IMR-90 (cell line): Measurements from ENCODE around the gene OXNAD1.

Experiments used
- BHLHE40 ChIP-seq: fragments of 150-350 bp; IDR thresholded peaks from 2 replicates; pipeline ENCODE4 v1.6.1; 2016; ENCODE audit warnings: mild to moderate bottlenecking, low read depth, low read length
- CEBPB ChIP-seq: IDR thresholded peaks from 2 replicates; pipeline ENCODE4 v1.6.1; 2012; ENCODE audit warnings: low read depth, low read length, improper control_type of control experiment
- CHD1 ChIP-seq: IDR thresholded peaks from 2 replicates; pipeline ENCODE4 v1.6.1; 2012; ENCODE audit warnings: low read depth, low read length, improper control_type of control experiment
- MAFK ChIP-seq: IDR thresholded peaks from 2 replicates; pipeline ENCODE4 v1.6.1; 2012; ENCODE audit warnings: low read depth, low read length, improper control_type of control experiment
- MAZ ChIP-seq: IDR thresholded peaks from 2 replicates; pipeline ENCODE4 v1.6.1; 2012; ENCODE audit warnings: low read depth, mild to moderate bottlenecking, low read length, improper control_type of control experiment, moderate library complexity, borderline replicate concordance
- MXI1 ChIP-seq: IDR thresholded peaks from 2 replicates; pipeline ENCODE4 v1.6.1; 2012; ENCODE audit warnings: low read depth, mild to moderate bottlenecking, low read length, moderate library complexity, borderline replicate concordance
- POLR2A ChIP-seq: IDR thresholded peaks from 2 replicates; pipeline ENCODE4 v1.6.1; 2012; ENCODE audit warnings: mild to moderate bottlenecking, low read depth, low read length
- RAD21 ChIP-seq: IDR thresholded peaks from 2 replicates; pipeline ENCODE4 v1.6.1; 2012; ENCODE audit warnings: low read length, improper control_type of control experiment
- RFX5 ChIP-seq: IDR thresholded peaks from 2 replicates; pipeline ENCODE4 v1.8.0; 2012; ENCODE audit warnings: low read depth, mild to moderate bottlenecking, low read length, moderate library complexity
- SMC3 ChIP-seq: fragments of 150-350 bp; IDR thresholded peaks from 2 replicates; pipeline ENCODE4 v1.6.1; 2016; ENCODE audit warnings: low read depth, mild to moderate bottlenecking, antibody characterized with exemption, low read length, moderate library complexity
- TF ChIP-seq, protein P1 (sequence below): conservative IDR thresholded peaks from 2 replicates; pipeline ENCODE4 v1.5.1; 2012; ENCODE audit warnings: mild to moderate bottlenecking, low read depth, low read length, improper control_type of control experiment
- TF ChIP-seq, protein P2 (sequence below): fragments of 150-350 bp; IDR thresholded peaks from 2 replicates; pipeline ENCODE4 v1.6.1; 2016; ENCODE audit warnings: low read depth, mild to moderate bottlenecking, low read length, moderate library complexity, borderline replicate concordance
- TF ChIP-seq, protein P3 (sequence below): fragments of 150-350 bp; IDR thresholded peaks from 2 replicates; pipeline ENCODE4 v1.6.1; 2017; ENCODE audit warnings: mild to moderate bottlenecking, antibody characterized with exemption, low read length, low read depth

DNA sequence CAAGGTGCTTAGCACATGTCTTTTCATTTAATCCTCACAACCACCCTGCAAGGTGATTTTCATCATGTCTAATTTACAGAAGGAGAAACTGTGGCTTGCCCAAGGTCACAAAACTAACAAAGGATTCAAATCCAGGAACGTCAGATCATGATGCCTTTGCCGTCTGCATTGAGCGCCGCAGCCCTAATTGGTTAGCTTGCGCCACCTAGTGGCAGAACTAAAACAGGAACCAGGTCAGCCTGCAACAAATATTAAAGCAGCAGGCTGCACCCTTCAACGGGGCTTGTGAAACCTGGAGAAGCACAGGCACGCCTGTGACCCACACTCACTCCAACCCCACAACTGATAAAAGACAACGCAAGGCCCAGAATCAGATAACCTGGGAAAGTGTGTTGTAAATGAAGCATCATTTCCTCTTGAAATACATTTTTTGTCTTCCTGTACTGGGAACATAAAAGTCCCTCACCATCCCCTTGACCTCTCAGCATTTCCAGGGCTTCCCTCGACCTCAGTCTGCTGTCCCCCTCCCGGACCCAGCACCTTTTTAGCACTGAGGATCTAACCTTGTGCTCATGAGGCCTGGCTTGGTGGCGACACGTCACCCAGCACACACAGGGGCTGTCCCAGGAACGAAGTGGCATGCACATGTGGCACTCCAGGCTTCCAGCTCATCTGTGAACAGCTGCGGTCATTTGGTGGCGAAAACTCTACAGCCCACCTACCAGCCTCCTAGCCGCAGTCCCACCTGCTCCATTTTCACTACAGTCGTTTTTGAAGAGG is 17.5 kb upstream of the OXNAD1 start:
- peak; percentile 50 for TF ChIP-seq POLR2A
- TF ChIP-seq MXI1: no peak
- TF ChIP-seq, protein P1, sequence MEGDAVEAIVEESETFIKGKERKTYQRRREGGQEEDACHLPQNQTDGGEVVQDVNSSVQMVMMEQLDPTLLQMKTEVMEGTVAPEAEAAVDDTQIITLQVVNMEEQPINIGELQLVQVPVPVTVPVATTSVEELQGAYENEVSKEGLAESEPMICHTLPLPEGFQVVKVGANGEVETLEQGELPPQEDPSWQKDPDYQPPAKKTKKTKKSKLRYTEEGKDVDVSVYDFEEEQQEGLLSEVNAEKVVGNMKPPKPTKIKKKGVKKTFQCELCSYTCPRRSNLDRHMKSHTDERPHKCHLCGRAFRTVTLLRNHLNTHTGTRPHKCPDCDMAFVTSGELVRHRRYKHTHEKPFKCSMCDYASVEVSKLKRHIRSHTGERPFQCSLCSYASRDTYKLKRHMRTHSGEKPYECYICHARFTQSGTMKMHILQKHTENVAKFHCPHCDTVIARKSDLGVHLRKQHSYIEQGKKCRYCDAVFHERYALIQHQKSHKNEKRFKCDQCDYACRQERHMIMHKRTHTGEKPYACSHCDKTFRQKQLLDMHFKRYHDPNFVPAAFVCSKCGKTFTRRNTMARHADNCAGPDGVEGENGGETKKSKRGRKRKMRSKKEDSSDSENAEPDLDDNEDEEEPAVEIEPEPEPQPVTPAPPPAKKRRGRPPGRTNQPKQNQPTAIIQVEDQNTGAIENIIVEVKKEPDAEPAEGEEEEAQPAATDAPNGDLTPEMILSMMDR: peak; percentile 96
- TF ChIP-seq MAZ: no peak
- TF ChIP-seq, protein P2, sequence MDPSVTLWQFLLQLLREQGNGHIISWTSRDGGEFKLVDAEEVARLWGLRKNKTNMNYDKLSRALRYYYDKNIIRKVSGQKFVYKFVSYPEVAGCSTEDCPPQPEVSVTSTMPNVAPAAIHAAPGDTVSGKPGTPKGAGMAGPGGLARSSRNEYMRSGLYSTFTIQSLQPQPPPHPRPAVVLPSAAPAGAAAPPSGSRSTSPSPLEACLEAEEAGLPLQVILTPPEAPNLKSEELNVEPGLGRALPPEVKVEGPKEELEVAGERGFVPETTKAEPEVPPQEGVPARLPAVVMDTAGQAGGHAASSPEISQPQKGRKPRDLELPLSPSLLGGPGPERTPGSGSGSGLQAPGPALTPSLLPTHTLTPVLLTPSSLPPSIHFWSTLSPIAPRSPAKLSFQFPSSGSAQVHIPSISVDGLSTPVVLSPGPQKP: no peak
- TF ChIP-seq, protein P3, sequence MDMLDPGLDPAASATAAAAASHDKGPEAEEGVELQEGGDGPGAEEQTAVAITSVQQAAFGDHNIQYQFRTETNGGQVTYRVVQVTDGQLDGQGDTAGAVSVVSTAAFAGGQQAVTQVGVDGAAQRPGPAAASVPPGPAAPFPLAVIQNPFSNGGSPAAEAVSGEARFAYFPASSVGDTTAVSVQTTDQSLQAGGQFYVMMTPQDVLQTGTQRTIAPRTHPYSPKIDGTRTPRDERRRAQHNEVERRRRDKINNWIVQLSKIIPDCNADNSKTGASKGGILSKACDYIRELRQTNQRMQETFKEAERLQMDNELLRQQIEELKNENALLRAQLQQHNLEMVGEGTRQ: no peak
- peak; percentile 99 for TF ChIP-seq SMC3
- TF ChIP-seq RFX5: no peak
- peak; percentile 99 for TF ChIP-seq RAD21
- no peak for TF ChIP-seq CHD1
- no peak for TF ChIP-seq MAFK
- no peak for TF ChIP-seq BHLHE40
- no peak for TF ChIP-seq CEBPB
